ENCODE data around the gene TSPAN17.
"Not testable (repeated sequence)": the region's sequence is repeated elsewhere in the genome, so short reads cannot be mapped to it uniquely, and the experiment has no call there.

Gene TSPAN17

DNA sequence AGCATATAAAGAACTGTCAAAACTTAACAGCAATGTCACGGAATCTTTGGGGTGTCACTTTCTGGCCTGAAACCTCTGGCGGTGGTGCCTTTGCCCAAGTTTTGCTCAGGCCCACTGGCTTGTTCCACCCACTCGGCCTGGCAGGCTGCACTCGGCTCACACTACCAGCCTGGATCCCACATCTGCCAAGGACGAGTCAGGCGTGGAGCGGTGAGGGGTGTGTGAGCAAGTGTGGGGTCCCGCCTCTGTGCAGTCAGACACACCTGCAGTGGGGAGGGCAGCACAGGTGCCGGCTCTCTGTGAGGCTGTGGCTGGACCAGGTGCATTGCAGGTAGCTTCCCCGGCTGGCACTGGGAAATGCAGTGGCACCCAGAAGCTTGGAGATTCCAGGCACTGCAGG, 40.0 kb downstream of the TSPAN17 start:
- no peak for DNase-seq

DNA sequence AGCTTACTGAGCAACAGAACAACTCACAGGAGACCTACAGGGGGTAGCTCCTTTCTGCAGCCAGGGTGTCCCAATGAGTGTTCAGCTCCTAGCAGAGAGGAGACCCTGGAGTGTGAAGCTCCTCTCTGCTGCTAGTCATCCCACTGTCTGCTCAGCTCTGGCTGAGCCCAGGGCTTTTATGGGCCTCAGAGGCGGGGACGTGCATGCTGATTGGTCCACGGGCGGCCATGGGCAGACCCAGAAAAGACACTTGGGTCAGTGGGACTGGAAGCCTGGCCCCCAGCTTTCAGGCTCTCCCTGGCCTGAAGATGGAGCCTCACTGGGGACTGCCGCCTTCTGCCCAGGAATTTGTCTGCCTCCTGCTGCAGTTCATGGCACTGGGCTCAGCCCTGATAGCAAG, 40.6 kb downstream of the TSPAN17 start:
- DNase-seq = no peak

DNA sequence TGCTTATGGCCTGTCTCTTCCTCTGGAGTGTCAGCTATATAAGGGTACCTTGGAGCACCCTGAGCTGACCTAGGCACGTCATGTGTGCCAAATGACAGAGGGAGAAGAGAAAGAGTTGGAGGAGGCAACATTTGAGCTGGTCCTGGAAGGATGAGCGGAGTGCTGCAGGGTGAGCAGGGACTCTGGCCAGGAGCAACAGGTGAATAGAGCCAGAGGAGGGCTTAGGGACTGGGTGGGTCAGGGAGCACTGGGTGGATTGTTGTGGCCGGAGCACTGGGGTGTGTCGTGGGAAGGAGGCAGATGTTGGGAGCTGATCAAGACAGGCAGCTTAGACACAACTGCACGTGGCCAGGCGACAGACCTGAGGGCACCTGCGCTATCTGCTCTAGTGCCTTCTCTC, 43.6 kb downstream of the TSPAN17 start:
- no peak for DNase-seq

DNA sequence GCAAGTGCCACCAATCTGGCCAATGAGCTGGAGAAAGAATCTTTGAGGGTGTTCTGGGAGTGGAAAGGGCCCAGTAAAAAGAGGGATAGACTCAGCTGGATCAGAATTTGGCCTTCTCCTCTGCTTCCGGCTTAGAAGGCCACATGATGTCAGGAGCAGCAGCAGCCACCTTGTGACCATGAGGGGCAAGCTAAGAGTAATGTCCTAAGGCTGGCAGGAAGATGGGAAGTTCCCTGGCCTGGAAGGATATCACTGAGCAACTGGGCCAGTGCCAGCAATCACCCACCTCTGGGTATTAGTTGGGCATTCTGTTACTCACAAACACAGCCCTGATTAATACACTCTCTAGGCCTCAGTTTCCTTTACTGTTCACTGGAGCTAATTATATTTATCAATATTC, 44.2 kb downstream of the TSPAN17 start:
- no peak for DNase-seq

DNA sequence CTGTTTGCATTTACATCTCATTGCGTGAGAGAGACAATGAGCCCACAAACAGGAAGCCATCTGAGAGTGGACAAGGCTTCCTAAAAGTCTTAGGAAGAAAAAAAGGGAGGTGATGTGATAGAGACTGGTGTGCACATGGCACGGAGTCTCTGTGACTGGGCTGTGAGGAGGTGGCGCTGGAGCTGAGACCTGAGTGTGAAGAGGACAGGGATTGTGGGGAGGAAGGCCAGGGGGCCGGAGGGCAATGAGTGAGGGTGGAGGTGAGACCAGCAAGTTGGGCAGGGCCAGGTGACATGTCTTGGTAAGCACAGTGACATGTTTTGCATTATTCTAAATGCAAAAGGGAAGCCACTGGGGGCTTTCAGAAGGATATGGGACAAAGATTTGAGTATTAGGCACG, 45.0 kb downstream of the TSPAN17 start:
- DNase-seq = no peak

DNA sequence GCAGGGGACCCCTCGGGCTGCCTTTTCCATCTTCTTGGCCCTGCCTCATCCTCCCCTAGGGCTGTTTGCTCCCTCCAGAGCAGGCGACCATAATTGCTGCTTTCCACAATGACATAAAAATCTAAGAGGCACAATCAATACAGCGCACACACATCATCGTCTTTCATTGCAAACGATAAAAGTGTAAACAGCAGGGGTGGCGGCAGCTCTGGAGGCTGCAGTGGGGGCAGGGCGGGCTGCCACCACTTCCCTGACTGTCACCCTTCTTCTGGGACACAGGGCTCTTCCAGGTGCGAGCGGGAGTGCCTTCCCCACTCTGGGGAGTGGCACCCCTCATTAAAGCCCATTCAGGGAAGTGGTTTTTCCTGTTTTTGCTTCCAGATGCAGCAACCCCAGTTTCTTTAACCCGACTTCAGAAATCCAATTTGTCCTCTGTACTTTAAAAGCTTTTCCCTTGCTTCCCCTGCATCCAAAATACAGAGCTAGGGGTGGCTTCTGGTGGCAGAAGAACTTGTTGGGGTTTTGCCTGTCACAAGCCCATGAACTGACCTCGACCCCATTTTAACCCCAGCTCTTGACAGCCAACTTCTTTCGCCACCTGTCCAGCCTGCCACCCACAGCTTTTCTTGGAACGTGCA, 45.7 kb downstream of the TSPAN17 start:
- DNase-seq = no peak

DNA sequence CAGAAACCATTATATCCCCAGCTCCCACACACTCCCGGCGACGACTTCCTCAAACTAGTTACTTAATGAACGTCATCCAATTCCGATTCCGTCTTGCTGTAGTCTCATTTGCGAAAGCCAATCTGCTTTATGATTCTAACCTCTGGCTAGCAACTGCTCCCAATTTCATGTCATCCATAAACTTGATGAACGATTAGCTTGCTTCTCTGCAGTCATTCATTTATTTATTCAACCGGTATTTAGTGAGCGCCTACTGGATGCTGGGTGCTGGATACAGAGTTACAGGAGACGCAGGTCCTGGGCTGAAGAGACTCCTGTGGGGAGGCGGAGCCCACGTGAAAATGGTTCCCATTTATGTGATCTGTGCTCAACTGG, 46.2 kb downstream of the TSPAN17 start:
- no peak for DNase-seq

DNA sequence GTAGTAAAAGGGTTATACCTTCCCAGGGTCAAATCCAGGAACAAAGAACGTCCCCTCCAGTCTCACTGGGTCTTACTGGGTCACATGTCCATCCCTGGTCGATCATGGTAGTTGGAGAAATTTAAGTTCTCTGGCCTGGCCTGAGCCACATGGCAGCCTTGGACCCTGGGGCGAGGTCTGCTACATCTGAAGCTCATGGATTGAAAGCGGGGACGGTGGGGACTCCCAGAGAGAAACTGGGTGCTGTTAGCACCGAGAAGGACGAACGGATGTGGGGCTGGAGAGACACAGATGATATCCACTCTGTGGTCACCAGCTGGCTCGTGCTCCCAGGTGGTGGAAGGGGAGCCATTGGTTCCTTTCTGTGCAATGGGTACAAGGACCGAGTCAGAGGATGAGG, 46.9 kb downstream of the TSPAN17 start:
- DNase-seq = no peak

DNA sequence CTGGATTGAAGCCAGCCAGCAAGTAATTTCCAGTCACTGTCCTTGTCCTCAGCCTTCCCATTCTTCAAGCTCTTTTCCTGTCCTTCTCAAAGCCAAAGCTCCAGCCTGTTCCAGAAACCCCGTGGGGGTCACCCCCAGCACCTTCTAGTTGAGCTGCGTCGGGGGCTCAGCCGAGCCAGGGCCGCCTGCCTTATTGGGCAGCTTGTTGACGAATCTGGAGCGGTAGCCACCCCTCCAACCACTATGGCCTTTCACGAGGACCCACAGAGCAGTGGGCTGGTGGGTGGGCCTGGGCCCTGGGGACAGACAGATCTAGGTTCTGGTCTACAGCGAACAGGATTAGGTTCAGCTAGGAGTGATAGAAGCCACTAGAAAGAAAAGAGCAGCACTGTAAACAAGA, 47.3 kb downstream of the TSPAN17 start:
- DNase-seq = no peak

DNA sequence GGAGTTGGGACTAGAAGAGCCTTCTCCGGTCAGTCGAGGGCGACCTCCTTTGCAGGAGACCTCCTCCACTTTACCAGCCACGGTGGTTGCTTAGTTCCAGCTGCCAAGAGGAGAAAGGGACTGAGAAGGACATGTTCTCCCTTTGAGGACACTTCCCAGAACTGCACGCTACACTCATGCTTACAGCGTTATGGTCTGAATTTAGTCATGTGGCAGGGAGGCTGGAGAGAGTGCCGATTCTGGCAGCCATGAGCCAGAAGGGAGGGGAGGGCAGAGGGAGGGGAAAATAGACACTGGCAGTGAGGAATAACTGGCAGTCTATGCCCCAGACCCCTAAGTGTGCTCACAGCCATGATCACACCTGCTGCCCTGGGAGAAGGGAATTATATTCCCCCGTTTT, 47.8 kb downstream of the TSPAN17 start:
- DNase-seq = no peak

DNA sequence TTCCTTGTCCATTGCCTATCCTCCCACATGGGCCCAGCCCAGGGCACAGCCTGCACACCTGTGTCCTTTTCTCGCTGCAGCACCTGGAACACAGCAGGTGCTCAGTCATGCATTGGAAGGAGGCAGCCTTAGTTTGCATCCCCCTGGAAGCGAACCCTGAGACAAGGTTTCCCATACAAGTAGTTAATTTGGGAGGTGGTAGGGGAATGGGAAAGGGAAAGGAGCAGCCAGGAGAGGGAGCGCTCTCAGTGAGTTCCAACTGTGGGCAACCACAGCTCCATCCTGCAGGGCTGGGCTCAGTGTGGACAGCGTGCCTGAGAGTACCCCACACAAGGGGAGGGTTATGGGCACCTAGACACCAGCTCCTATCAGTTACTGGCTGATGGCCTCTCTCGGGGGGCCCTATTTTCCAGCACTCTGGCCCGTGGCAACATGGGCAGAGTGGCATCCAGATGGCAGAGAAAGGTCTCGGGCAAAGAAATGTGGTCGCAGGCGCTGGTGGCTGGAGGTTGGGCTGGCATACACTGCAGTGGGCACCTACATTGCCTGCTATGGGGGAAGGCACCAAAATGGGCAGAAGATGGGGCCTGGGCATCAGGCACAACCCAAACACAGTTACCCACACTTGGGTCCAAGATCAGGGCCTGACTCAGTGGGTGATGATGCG, 50.1 kb downstream of the TSPAN17 start:
- DNase-seq = no peak

DNA sequence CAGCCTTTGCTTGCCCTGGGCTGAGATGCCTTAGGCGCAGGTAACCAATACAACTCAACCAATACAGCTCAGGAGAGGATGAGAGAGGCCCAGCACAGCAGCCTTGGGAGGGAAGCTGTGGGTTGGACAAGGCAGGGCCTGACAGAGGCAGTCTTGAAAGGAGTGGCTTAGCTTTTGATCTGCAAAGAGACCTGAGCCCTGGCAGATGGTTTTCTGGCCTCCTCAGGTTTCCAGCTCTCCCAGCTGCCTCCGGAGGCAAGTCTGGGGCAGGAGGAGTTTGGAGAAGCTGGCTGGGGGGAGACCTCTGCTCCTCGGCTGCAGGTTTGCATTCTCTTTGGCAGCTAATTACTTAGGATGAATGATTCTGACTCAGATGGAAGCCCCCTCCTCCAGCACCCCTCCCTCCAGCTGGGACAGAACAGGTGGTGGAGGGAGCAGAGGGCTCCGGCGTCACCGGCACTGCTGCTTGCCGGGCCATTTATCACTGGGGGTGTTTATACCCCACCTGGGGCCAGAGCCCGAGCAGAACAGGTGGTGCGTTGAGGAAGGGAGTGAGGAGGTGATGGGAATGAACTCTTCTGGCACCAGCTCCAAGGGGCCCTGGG, 50.8 kb downstream of the TSPAN17 start:
- no peak for DNase-seq

DNA sequence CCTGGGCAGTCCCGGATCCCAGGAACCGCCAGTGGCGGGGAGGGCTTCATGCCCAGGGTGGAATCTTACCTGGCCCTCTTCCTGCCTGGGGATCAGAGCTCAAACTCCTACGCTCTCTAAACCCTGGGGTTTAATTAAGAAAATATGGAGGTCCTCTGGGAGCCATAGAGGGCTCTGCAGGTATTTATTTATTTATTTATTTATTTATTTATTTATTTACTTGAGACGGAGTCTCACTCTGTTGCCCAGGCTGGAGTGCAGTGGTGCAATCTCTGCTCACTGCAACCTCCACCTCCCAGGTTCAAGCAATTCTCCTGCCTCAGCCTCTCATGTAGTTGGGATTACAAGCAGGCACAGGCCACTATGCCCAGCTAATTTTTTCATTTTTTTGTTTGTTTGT, 52.2 kb downstream of the TSPAN17 start:
- not testable (repeated sequence) for DNase-seq

DNA sequence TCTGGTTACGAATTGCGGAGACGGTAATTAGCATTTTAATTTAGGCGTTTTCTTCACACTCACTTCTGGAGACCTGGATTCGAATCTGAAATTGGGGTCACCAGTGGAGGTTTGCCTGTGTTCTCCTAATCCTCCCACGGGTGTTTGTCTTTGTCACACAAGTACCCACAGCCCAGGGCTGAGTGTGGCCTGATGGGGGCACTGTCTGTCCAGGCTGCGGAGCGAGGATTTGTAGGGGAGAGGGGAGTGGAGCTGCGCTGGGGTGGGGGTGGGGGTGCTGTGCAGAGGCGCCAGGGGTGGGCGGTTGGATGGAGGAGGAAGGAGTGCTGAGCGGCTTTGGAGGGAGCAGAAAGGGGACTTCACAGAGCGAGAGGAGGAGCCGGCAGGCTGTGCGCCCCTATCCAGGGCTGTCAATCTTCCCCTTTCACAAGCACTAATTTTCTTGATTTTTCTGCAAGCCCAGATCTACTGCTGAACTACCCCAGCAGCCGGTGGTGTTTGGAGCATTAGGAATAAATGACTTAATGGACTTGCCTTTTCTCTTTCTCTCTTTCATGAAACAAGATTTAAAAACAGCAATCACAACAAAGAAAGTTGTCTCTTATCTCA, 53.1 kb downstream of the TSPAN17 start:
- DNase-seq = no peak

DNA sequence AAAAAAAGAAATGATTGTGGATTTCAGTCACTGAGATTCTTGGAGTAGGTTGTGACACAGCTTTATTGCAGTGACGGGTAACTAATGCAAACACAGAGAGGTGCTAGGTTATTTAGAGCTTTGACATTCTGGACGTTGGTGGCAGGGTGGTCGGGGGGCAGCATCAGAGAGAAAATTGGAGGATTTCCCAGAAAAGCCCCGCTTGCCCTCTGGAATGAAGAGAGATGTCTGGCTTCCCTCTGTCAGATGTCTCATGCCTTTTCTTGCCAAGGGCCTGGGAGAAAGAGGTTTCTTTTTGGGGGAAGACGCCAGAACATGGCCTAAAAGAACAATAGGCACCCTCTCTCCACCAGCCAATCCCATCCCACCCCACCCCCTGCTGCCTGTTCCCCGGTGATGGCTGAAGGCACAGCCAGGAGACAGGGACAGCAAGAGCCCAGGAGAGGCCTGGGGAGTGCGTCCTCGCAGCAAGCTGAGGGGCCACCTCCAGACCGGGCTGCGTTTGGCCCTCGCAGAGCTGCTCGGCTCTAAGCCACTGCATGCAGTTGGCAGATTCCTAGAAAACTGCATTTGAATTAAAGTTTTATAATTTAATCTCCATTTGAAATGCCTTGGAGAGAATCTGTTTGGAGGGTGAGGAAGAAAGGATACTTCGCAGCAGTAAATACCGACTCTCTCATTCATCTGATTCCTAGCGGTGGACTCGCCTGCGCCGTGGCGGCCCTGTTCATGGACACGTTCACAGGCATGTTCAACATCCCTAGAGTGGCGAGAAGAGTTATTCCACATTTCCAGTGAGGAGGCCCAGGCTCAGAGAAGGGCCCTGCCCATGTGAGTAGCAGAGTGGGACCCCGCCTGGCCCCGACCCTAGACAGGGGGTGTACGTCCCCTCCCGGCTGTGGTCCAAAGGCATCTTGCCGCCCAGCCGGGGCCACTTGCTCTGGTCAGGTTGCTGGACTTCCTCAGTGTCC, 55.7 kb downstream of the TSPAN17 start:
- no peak for DNase-seq

DNA sequence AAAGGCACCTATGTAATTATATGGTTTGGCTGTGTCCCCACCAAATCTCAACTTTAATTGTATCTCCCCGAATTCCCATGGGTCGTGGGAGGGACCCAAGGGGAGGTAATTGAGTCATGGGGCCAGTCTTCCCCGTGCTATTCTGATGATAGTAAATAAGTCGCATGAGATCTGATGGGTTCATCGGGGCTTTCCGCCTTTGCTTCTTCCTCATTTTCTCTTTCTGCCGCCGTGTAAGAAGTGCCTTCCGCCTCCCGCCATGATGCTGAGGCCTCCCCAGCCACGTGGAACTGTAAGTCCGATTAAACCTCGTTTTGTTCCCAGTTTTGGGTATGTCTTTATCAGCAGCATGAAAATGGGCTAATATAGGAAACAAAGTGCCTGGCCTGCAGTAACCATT, 56.6 kb downstream of the TSPAN17 start:
- no peak for DNase-seq

DNA sequence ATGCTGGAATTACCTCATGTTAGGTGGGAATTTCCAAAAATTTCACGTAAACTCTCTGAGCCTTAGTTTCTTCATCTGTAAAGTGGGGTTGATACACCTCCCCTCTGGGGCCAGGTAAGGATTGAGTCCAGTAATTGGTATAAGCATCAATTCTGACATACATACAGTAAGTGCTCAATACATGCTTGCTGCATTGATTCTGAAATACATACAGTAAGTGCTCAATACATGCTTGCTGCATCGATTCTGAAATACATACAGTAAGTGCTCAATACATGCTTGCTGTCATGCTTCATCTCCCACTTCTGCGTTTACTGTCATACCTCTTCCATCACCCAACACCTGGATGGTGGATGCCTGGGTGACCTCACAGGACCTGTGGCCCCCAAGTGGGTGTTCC, 57.1 kb downstream of the TSPAN17 start:
- DNase-seq = no peak

DNA sequence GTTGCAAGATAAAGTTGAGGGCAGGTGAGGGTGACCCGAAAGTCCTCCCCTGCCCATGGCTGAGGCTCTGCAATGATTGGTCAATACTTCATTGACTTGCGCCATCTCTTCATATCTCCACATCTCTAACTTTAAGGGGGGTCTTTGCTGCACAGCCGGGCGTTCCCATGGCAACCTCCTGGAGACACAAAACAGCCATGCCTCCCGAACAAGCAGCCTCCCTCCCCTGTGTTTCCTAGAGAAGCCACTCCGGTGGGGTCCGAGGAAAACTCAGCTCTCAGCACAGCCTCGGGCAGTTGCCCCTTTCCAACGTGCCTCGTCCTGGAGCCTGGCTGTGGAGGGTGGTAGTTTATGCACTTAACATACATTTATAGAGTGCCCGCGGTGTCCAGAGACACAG, 57.5 kb downstream of the TSPAN17 start:
- DNase-seq = no peak

Measured in SHP77 treated with DMSO at 0.1 percent for 48 hours (cell line).